Activated CD8-positive, alpha-beta T cell treated with anti-CD3 and anti-CD28 coated beads, Interleukin-2, amount 10 ng/mL, durations not matched to agents 7 days and 5 days (primary cell): ENCODE measurements around the gene SYTL2. TPM values are rescaled to one million over a fixed set of nuclear protein-coding genes. Genes with fewer than 3 reads are reported as not detected.

ENCODE experiments used
- ATAC-seq: fragments of 150-1000 bp; cut with Tn5 transposase; one replicate; pipeline ENCODE4 v1.10.0; 2021; ENCODE audit warnings: moderate library complexity
- CTCF ChIA-PET: fragments of 350-600 bp; sonication (Branson Sonifier 250); formaldehyde crosslinking; loops from one replicate; lab custom pipeline; 2021; ENCODE audit warnings: antibody characterized with exemption; lab: Charles Lee
- POLR2A ChIA-PET: fragments of 350-600 bp; sonication (Branson Sonifier 250); formaldehyde crosslinking; loops from one replicate; lab custom pipeline; 2021; ENCODE audit warnings: antibody characterized with exemption; lab: Charles Lee
- DNase-seq: peaks from one replicate; pipeline ENCODE4 v3.0.0-alpha.2; 2020
- H3K27ac Mint-ChIP-seq: one replicate; pipeline ENCODE4 v1.8.0; 2021; ENCODE audit warnings: mild to moderate bottlenecking, mixed read lengths
- H3K27me3 Mint-ChIP-seq: one replicate; pipeline ENCODE4 v1.8.0; 2021; ENCODE audit warnings: low read depth, mixed read lengths
- H3K36me3 Mint-ChIP-seq: one replicate; pipeline ENCODE4 v1.8.0; 2021; ENCODE audit warnings: low read depth, mixed read lengths
- H3K4me1 Mint-ChIP-seq: one replicate; pipeline ENCODE4 v1.8.0; 2021; ENCODE audit warnings: low read depth, mixed read lengths
- H3K4me3 Mint-ChIP-seq: one replicate; pipeline ENCODE4 v1.8.0; 2021; ENCODE audit warnings: mild to moderate bottlenecking, mixed read lengths
- H3K9me3 Mint-ChIP-seq: one replicate; pipeline ENCODE4 v1.8.0; 2022; ENCODE audit warnings: mixed read lengths; ENCODE audit not compliant: insufficient read depth
- total RNA-seq, 2 experiments: library from RNA; stranded (reverse); gene quantifications; one replicate each; pipeline ENCODE4 v1.2.3, GENCODE V29; 2021

SYTL2 gene
- total RNA-seq, 2 experiments from 2014 or later: 29.3 to 31.2 TPM

- H3K4me3 Mint-ChIP-seq: peak within 1 kb of the TSS; percentile 88
- peaks cover 18% of the 10 kb centered on the region for H3K36me3 Mint-ChIP-seq
- peak within 1 kb of the TSS; percentile 95 for H3K27ac Mint-ChIP-seq
- peaks cover 21% of the 10 kb centered on the region for H3K27me3 Mint-ChIP-seq
- DNase-seq (peak; percentile 94), ATAC-seq (peak; percentile 99)
- ChIA-PET POLR2A (interaction anchor here (0.5 to 3.3 kb wide), 21 partner anchors 9 to 223 kb away, joined by 3 to 41 read pairs (median 4); partner anchors contain the start of genes CCDC83, CREBZF, DLG2 and SYTL2), CTCF (interaction anchor here (1.2 to 5.6 kb wide), 7 partner anchors 10 to 207 kb away, joined by 3 to 31 read pairs (median 9); partner anchors contain the start of genes CCDC83, CREBZF, DLG2 and TMEM126B)
- H3K9me3 Mint-ChIP-seq: no peaks in the 10 kb centered on the region
- peaks cover 35% of the 10 kb centered on the region for H3K4me1 Mint-ChIP-seq
Observed at GRCh38 chr11:85647604-85648299, 163.2 kb downstream of the SYTL2 start, which contains the start of gene TMEM126A. TMEM126A (plus strand) TSS chr11:85647967; CDS start chr11:85650256, 2,289 bp downstream.

- H3K4me3 Mint-ChIP-seq: peak overlapping the region; percentile 88
- no peak for DNase-seq
- peak overlapping the region; percentile 95 for H3K27ac Mint-ChIP-seq
- CTCF ChIA-PET: interaction anchor here (1.2 to 5.6 kb wide), 7 partner anchors 9 to 208 kb away, joined by 3 to 31 read pairs (median 9); partner anchors contain the start of genes CCDC83, CREBZF, DLG2 and TMEM126B
- peaks cover 31% of the 10 kb centered on the region for H3K4me1 Mint-ChIP-seq
- POLR2A ChIA-PET: interaction anchor here (0.5 to 3.3 kb wide), 17 partner anchors 9 to 208 kb away, joined by 3 to 41 read pairs (median 6); partner anchors contain the start of genes CCDC83, CREBZF, DLG2 and SYTL2
- H3K27me3 Mint-ChIP-seq: peaks cover 24% of the 10 kb centered on the region
- no peak for ATAC-seq
- peaks cover 15% of the 10 kb centered on the region for H3K36me3 Mint-ChIP-seq
- H3K9me3 Mint-ChIP-seq: no peaks in the 10 kb centered on the region
Observed at GRCh38 chr11:85647078-85647477, 163.9 kb downstream of the SYTL2 start.

Other genes starting within 250 kb of the SYTL2 start
- gene DLG2, start 183.8 kb downstream of the SYTL2 start, total RNA-seq: 1 to 10 TPM; 1.3 to 1.6 TPM
- 10 to 100 TPM; 51.4 to 57.8 TPM for gene TMEM126B, start 182.5 kb downstream of the SYTL2 start, total RNA-seq
- gene TMEM126A, start 163.2 kb downstream of the SYTL2 start, total RNA-seq: 10 to 100 TPM; 33.7 to 39.8 TPM
- gene CREBZF, start 146.0 kb downstream of the SYTL2 start, total RNA-seq: 10 to 100 TPM; 51.4 to 54.8 TPM
- gene CCDC89, start 124.9 kb downstream of the SYTL2 start, total RNA-seq: under 1 TPM; 0.23 to 0.63 TPM
- not detected for gene CCDC83, start 44.2 kb upstream of the SYTL2 start, total RNA-seq